Neural cell (in vitro differentiated cells): ENCODE results near the gene MPZL1.

Source experiments
- CTCF ChIP-seq: fragments of 450-650 bp; IDR thresholded peaks from 2 replicates; pipeline ENCODE4 v1.5.1; 2014; ENCODE audit warnings: antibody characterized with exemption, mild to moderate bottlenecking, moderate library complexity; ENCODE audit not compliant: poor library complexity, severe bottlenecking
- EP300 ChIP-seq: fragments of 450-650 bp; conservative IDR thresholded peaks from 2 replicates; pipeline ENCODE4 v1.6.1; 2014; ENCODE audit warnings: antibody characterized with exemption, mild to moderate bottlenecking, moderate library complexity; ENCODE audit not compliant: poor library complexity, severe bottlenecking

GRCh38 chr1:167792188-167792565 lies 70.4 kb downstream of the MPZL1 start:
- TF ChIP-seq CTCF (no peak), EP300 (no peak)
